ENCODE data around the gene DAGLB.

DNA sequence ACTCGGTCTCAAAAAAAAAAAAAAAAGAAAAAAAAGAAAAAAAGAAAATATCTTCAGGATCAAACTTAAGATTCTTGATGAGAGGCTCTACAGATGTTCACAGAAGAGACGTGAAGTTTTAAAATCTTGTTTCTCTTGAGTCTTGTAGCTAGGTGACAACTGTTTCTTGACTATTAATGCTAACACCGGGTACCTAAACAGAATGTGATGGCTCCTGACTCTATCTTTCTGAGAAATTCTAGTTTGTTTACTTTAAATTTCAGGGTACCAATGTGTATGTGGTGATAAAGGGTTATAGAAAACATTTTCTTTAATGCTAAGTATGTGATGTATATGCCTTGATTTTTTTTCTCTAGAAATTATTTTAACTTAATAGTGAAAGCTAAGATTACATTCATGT is 61.0 kb downstream of the DAGLB start:
- TF ChIP-seq, protein P1, sequence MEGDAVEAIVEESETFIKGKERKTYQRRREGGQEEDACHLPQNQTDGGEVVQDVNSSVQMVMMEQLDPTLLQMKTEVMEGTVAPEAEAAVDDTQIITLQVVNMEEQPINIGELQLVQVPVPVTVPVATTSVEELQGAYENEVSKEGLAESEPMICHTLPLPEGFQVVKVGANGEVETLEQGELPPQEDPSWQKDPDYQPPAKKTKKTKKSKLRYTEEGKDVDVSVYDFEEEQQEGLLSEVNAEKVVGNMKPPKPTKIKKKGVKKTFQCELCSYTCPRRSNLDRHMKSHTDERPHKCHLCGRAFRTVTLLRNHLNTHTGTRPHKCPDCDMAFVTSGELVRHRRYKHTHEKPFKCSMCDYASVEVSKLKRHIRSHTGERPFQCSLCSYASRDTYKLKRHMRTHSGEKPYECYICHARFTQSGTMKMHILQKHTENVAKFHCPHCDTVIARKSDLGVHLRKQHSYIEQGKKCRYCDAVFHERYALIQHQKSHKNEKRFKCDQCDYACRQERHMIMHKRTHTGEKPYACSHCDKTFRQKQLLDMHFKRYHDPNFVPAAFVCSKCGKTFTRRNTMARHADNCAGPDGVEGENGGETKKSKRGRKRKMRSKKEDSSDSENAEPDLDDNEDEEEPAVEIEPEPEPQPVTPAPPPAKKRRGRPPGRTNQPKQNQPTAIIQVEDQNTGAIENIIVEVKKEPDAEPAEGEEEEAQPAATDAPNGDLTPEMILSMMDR (IDR thresholded peaks at IDR 0.05 in 2 of 3, conservative IDR thresholded peaks at IDR 0.05 in 1 of 3; ENCODE audit: control insufficient read depth in 2 of 3, extremely low read depth in 1 of 3, insufficient read depth in 1 of 3, low read depth in 3 of 3, low read length in 3 of 3): no peak
- TF ChIP-seq, protein P2, sequence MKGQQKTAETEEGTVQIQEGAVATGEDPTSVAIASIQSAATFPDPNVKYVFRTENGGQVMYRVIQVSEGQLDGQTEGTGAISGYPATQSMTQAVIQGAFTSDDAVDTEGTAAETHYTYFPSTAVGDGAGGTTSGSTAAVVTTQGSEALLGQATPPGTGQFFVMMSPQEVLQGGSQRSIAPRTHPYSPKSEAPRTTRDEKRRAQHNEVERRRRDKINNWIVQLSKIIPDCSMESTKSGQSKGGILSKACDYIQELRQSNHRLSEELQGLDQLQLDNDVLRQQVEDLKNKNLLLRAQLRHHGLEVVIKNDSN (IDR thresholded peaks at IDR 0.05; ENCODE audit: borderline replicate concordance, extremely low read length, insufficient read depth, low read depth, low read length): no peak
- TF ChIP-seq BHLHE40 (IDR thresholded peaks at IDR 0.05; ENCODE audit: borderline replicate concordance in 1 of 2, low read depth in 2 of 2, low read length in 1 of 2) (no peak), PML (IDR thresholded peaks at IDR 0.05; ENCODE audit: low read length) (no peak)
